HepG2 (cell line): Measurements from ENCODE around the gene ZBTB32. TPM values are rescaled to one million over a fixed set of nuclear protein-coding genes. Genes with fewer than 3 reads are reported as not detected.

Experiments used
- ATF3 ChIP-seq: sonication (generic); formaldehyde crosslinking; IDR thresholded peaks from 2 replicates; pipeline ENCODE4 v1.4.0; 2020; ENCODE audit warnings: missing genetic modification reagents
- BCLAF1 ChIP-seq: fragments of 450-650 bp; IDR thresholded peaks from 2 replicates; pipeline ENCODE4 v1.6.1; 2017; ENCODE audit warnings: mild to moderate bottlenecking
- E2F5 ChIP-seq: sonication (generic); formaldehyde crosslinking; conservative IDR thresholded peaks from 2 replicates; pipeline ENCODE4 v1.4.0; 2020; ENCODE audit warnings: missing genetic modification reagents
- GATAD2A ChIP-seq: IDR thresholded peaks from 2 replicates; pipeline ENCODE4 v1.6.1; 2016
- LCORL ChIP-seq, 2 experiments: fragments of 450-650 bp in 1 of 2; sonication (generic) in 1 of 2; formaldehyde crosslinking in 1 of 2; IDR thresholded peaks; 2 replicates each; pipeline versions ENCODE4 v1.5.0 to v1.6.1; 2017 to 2020; ENCODE audit warnings: antibody characterized with exemption in 1 of 2, missing genetic modification reagents in 1 of 2
- PBX2 ChIP-seq: IDR thresholded peaks from 2 replicates; pipeline ENCODE4 v1.6.1; 2016; ENCODE audit warnings: control low read depth
- RAD21 ChIP-seq: fragments of 450-650 bp; formaldehyde crosslinking; IDR thresholded peaks from 2 replicates; pipeline ENCODE4 v1.5.0; 2020; ENCODE audit warnings: mild to moderate bottlenecking
- SNAI1 ChIP-seq: sonication (generic); formaldehyde crosslinking; IDR thresholded peaks from 2 replicates; pipeline ENCODE4 v1.5.0; 2020; ENCODE audit warnings: mild to moderate bottlenecking, missing genetic modification reagents, borderline replicate concordance
- SRSF9 ChIP-seq: fragments of 200-400 bp; formaldehyde crosslinking; IDR thresholded peaks from 2 replicates; pipeline ENCODE4 v1.6.1; 2018; ENCODE audit warnings: borderline replicate concordance, mild to moderate bottlenecking, low read depth, low read length; ENCODE audit not compliant: insufficient read depth, poor library complexity, severe bottlenecking
- TFE3 ChIP-seq: IDR thresholded peaks from 2 replicates; pipeline ENCODE4 v1.6.1; 2016
- TSC22D2 ChIP-seq: sonication (generic); formaldehyde crosslinking; IDR thresholded peaks from 2 replicates; pipeline ENCODE4 v1.5.1; 2020; ENCODE audit warnings: missing genetic modification reagents, mild to moderate bottlenecking, borderline replicate concordance
- XRCC5 ChIP-seq: fragments of 200-400 bp; formaldehyde crosslinking; optimal IDR thresholded peaks from 2 replicates; pipeline ENCODE3; 2017; ENCODE audit warnings: mild to moderate bottlenecking, low read length
- ZBTB42 ChIP-seq: sonication (generic); formaldehyde crosslinking; IDR thresholded peaks from 2 replicates; pipeline ENCODE4 v1.5.0; 2020; ENCODE audit warnings: mild to moderate bottlenecking, missing genetic modification reagents
- ZFP1 ChIP-seq: IDR thresholded peaks from 2 replicates; pipeline ENCODE4 v1.6.1; 2016
- ZHX1 ChIP-seq: sonication (generic); formaldehyde crosslinking; IDR thresholded peaks from 2 replicates; pipeline ENCODE4 v1.8.1; 2022; ENCODE audit warnings: low read depth, mild to moderate bottlenecking, missing genetic modification reagents
- ZNF619 ChIP-seq: sonication (generic); formaldehyde crosslinking; IDR thresholded peaks from 2 replicates; pipeline ENCODE4 v1.4.0; 2020; ENCODE audit warnings: mild to moderate bottlenecking, missing genetic modification reagents
- ZNF674 ChIP-seq: sonication (generic); formaldehyde crosslinking; IDR thresholded peaks from 2 replicates; pipeline ENCODE4 v1.5.0; 2020; ENCODE audit warnings: low read depth, mild to moderate bottlenecking, missing genetic modification reagents
- ZNF768 ChIP-seq: sonication (generic); formaldehyde crosslinking; IDR thresholded peaks from 2 replicates; pipeline ENCODE4 v1.4.0; 2020; ENCODE audit warnings: missing genetic modification reagents
- ZNF841 ChIP-seq: sonication (generic); formaldehyde crosslinking; IDR thresholded peaks from 2 replicates; pipeline ENCODE4 v1.8.1; 2023; ENCODE audit warnings: missing genetic modification reagents, borderline replicate concordance
- polyA plus RNA-seq, 8 experiments: library from polyadenylated mRNA; depleted of rRNA in 3 of 8; stranded (reverse) in 7 of 8; unstranded in 1 of 8; fragments of >200 nt; fragmentation: Illumina TruSeq in 4 of 8; extraction: Trizol in 4 of 8; gene quantifications; 2 replicates each; pipeline versions ENCODE4 v1.2.1 to v1.2.3, GENCODE V29; 2011 to 2016; ENCODE audit warnings: low read depth in 4 of 8, missing spikeins in 1 of 8, mixed read lengths in 1 of 8; ENCODE audit not compliant: insufficient read depth in 1 of 8
- total RNA-seq, 5 experiments: library from RNA; depleted of rRNA; stranded (reverse); fragments of >200 nt; fragmentation: Illumina TruSeq; extraction: Trizol; gene quantifications; 2 replicates each; pipeline ENCODE4 v1.2.3, GENCODE V29; 2016; ENCODE audit warnings: low read depth in 1 of 5

The ZBTB32 gene
- total and polyA plus RNA-seq, 2 of the 13 experiments (the other 11 are each of a cell fraction or from before 2014, with no cell fraction given), result not detected

- TF ChIP-seq ZHX1 (CRISPR knock-in tag), result 0 out of 2 replicates have a peak, but pooled peaks have one; percentile 69
- no peak for TF ChIP-seq ZFP1
- no peak for TF ChIP-seq SRSF9
- no peak for TF ChIP-seq BCLAF1
- no peak for TF ChIP-seq ZNF619
- TF ChIP-seq GATAD2A (CRISPR knock-in tag), result no peak
- TF ChIP-seq PBX2 (CRISPR knock-in tag), result peak; percentile 98
- TF ChIP-seq LCORL (IDR thresholded peaks at IDR 0.05), result no peak
- peak; percentile 48; the same call in 1 of the 2 replicates for TF ChIP-seq LCORL (CRISPR knock-in tag; IDR thresholded peaks at IDR 0.05)
- no peak for TF ChIP-seq TSC22D2
- no peak for TF ChIP-seq ATF3 (CRISPR knock-in tag)
- TF ChIP-seq E2F5 (CRISPR knock-in tag), result peak; percentile 48; the same call in 1 of the 2 replicates
- TF ChIP-seq XRCC5, result no peak
- no peak for TF ChIP-seq TFE3 (CRISPR knock-in tag)
- TF ChIP-seq ZBTB42 (CRISPR knock-in tag), result no peak
- no peak for TF ChIP-seq RAD21 (CRISPR knock-in tag)
- 0 out of 2 replicates have a peak, but pooled peaks have one; percentile 86 for TF ChIP-seq SNAI1 (CRISPR knock-in tag)
- no peak for TF ChIP-seq ZNF768 (CRISPR knock-in tag)
- no peak for TF ChIP-seq ZNF841
- no peak for TF ChIP-seq ZNF674 (CRISPR knock-in tag)
Measured at GRCh38 chr19:35702223-35703012, 1.9 kb upstream of the ZBTB32 start (continued).
